ENCODE data around the gene DVL3. TPM values are rescaled to one million over a fixed set of nuclear protein-coding genes. Genes with fewer than 3 reads are reported as not detected.
A peak's percentile ranks its signal among the peaks of the same experiment; 100 is the strongest.

Gene DVL3
- total and polyA plus RNA-seq, 2 experiments from 2014 or later, result 25.6 to 55.5 TPM

DNA sequence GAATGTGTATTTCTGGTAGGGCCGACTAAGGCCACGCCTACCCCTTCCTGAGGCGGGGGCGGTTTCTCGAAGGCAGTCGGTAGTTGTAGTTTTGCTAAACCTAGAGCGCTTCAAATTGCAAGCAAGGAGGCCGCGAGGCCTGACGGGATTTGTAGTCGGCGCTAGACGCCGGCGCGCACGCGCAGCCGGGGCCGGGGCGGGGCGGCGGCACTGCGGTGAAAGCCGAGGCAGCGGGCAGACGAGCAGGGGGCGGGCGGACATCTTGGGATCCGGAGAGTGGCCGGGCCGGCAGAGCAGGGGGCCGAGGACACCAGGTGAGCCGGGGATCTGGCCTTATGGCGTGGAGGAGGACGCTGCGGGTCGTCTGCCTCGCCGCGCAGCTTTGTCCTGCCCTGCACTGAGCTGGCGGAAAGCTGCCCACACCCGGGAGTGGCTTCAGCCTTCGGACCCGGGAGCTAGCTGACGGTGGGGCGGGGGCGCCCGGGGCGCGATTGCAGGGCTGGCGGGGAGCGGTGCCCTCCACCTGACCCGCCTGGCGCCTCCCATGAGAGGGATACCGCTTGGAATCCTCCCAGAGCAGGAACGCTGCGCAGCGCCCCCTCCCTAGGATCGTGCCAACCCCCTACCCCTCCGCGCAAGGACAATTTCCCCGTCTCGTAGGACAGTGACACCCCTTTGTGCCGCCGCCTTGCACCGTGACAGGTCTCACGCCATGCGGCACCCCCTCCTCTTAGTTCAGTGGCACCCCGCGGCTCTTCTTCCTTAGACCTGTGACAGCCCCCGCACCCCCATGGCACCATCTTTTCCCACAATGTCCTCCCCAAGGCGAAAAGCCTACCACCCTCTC, 19.7 kb downstream of the DVL3 start, which contains the start of gene AP2M1 (continued):
- TF ChIP-seq, protein P1, sequence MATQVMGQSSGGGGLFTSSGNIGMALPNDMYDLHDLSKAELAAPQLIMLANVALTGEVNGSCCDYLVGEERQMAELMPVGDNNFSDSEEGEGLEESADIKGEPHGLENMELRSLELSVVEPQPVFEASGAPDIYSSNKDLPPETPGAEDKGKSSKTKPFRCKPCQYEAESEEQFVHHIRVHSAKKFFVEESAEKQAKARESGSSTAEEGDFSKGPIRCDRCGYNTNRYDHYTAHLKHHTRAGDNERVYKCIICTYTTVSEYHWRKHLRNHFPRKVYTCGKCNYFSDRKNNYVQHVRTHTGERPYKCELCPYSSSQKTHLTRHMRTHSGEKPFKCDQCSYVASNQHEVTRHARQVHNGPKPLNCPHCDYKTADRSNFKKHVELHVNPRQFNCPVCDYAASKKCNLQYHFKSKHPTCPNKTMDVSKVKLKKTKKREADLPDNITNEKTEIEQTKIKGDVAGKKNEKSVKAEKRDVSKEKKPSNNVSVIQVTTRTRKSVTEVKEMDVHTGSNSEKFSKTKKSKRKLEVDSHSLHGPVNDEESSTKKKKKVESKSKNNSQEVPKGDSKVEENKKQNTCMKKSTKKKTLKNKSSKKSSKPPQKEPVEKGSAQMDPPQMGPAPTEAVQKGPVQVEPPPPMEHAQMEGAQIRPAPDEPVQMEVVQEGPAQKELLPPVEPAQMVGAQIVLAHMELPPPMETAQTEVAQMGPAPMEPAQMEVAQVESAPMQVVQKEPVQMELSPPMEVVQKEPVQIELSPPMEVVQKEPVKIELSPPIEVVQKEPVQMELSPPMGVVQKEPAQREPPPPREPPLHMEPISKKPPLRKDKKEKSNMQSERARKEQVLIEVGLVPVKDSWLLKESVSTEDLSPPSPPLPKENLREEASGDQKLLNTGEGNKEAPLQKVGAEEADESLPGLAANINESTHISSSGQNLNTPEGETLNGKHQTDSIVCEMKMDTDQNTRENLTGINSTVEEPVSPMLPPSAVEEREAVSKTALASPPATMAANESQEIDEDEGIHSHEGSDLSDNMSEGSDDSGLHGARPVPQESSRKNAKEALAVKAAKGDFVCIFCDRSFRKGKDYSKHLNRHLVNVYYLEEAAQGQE (IDR thresholded peaks at IDR 0.05; ENCODE audit: unreplicated experiment), result no peak
- TF ChIP-seq STAT1 (IDR thresholded peaks at IDR 0.05; ENCODE audit: unreplicated experiment) (no peak), NANOG (IDR thresholded peaks at IDR 0.05; ENCODE audit: borderline replicate concordance) (no peak), ZNF331 (CRISPR knock-in tag; IDR thresholded peaks at IDR 0.05; ENCODE audit: low read depth) (no peak), POLR2AphosphoS5 (IDR thresholded peaks at IDR 0.05; ENCODE audit: low read depth) (peak; percentile 84), EZH2 (IDR thresholded peaks at IDR 0.05; ENCODE audit: low read depth, unreplicated experiment) (no peak), ZNF114 (CRISPR knock-in tag; IDR thresholded peaks at IDR 0.05) (no peak), JUNB (IDR thresholded peaks at IDR 0.05; ENCODE audit: unreplicated experiment) (no peak), CREB1 (CRISPR knock-in tag; IDR thresholded peaks at IDR 0.05; ENCODE audit: low read depth) (peak; percentile 53; the same call in 1 of the 2 replicates)

DNA sequence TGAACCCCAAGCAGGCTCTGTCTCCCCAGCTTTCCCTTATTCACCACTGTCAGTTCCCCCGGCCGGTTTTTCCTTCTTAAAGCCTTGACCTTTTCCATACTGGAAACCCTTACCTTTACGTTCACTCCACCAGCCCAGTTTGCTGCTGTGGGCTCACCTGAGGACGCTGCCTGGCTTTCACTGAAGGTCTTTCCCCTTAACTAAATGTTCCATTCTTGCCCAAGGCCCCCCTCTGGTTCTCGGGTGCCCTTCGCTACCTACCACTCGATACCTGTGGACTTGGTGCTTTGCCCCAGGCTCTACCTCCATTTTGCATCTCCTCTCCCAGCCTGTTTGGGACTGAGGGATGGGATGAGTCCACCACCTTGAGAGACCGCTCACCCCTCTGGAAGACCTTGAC, 20.3 kb downstream of the DVL3 start:
- TF ChIP-seq EZH2phosphoT487 (IDR thresholded peaks at IDR 0.05; ENCODE audit: unreplicated experiment) (no peak), ZNF114 (CRISPR knock-in tag; IDR thresholded peaks at IDR 0.05) (no peak), STAT1 (IDR thresholded peaks at IDR 0.05; ENCODE audit: unreplicated experiment) (no peak), ZNF331 (CRISPR knock-in tag; IDR thresholded peaks at IDR 0.05; ENCODE audit: low read depth) (no peak)
- TF ChIP-seq, protein P2, sequence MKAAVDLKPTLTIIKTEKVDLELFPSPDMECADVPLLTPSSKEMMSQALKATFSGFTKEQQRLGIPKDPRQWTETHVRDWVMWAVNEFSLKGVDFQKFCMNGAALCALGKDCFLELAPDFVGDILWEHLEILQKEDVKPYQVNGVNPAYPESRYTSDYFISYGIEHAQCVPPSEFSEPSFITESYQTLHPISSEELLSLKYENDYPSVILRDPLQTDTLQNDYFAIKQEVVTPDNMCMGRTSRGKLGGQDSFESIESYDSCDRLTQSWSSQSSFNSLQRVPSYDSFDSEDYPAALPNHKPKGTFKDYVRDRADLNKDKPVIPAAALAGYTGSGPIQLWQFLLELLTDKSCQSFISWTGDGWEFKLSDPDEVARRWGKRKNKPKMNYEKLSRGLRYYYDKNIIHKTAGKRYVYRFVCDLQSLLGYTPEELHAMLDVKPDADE (IDR thresholded peaks at IDR 0.05), result no peak
- TF ChIP-seq, protein P3, sequence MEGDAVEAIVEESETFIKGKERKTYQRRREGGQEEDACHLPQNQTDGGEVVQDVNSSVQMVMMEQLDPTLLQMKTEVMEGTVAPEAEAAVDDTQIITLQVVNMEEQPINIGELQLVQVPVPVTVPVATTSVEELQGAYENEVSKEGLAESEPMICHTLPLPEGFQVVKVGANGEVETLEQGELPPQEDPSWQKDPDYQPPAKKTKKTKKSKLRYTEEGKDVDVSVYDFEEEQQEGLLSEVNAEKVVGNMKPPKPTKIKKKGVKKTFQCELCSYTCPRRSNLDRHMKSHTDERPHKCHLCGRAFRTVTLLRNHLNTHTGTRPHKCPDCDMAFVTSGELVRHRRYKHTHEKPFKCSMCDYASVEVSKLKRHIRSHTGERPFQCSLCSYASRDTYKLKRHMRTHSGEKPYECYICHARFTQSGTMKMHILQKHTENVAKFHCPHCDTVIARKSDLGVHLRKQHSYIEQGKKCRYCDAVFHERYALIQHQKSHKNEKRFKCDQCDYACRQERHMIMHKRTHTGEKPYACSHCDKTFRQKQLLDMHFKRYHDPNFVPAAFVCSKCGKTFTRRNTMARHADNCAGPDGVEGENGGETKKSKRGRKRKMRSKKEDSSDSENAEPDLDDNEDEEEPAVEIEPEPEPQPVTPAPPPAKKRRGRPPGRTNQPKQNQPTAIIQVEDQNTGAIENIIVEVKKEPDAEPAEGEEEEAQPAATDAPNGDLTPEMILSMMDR (conservative IDR thresholded peaks at IDR 0.05; ENCODE audit: low read depth in 2 of 2), result no peak
- peak overlapping the region; percentile 98 for H3K4me3 Mint-ChIP-seq
- no peaks in the 10 kb centered on the region for H3K9me3 Mint-ChIP-seq
- Histone ChIP-seq H3K4me1 (ENCODE audit: insufficient read depth) (peaks cover 15% of the 10 kb centered on the region), H3K9me2 (ENCODE audit: insufficient read depth) (no peaks in the 10 kb centered on the region), H3K27me3 (ENCODE audit: insufficient read depth) (no peaks in the 10 kb centered on the region), H3K4me3 (peak overlapping the region; percentile 92), H3K4me2 (peak overlapping the region; percentile 97), H3K36me3 (ENCODE audit: insufficient read depth) (peaks cover 5% of the 10 kb centered on the region), H3K79me2 (replicated peaks; ENCODE audit: insufficient read depth) (peaks cover 40% of the 10 kb centered on the region), H2AFZ (no peak overlapping the region), H3K27ac (ENCODE audit: low read depth) (peak overlapping the region; percentile 97), H4K20me1 (replicated peaks; ENCODE audit: insufficient read depth) (peaks cover 4% of the 10 kb centered on the region; the same call in 1 of the 2 replicates), H3F3A (replicated peaks; ENCODE audit: low read depth) (0 out of 2 replicates have a peak, but pooled peaks cover 4% of the 10 kb centered on the region)
- peaks cover 53% of the 10 kb centered on the region for H3K36me3 Mint-ChIP-seq (ENCODE audit: low read depth)
- H3K27ac Mint-ChIP-seq, result peak overlapping the region; percentile 99
- H3K27me3 Mint-ChIP-seq (ENCODE audit: insufficient read depth, low read depth, poor library complexity), result peaks cover 7% of the 10 kb centered on the region
- DNase-seq (ENCODE audit: low spot score) (no peak), ATAC-seq (peak; percentile 6; the same call in 2 of the 3 replicates)
- H3K4me1 Mint-ChIP-seq, result peaks cover 38% of the 10 kb centered on the region
